GM18867 (cell line): ENCODE results near the gene FBL.
"Not testable (repeated sequence)": the region's sequence is repeated elsewhere in the genome, so short reads cannot be mapped to it uniquely, and the experiment has no call there.

ENCODE experiments used
- ATAC-seq: cut with Tn5 transposase; IDR thresholded peaks from one replicate; pipeline ENCODE4 v1.9.1; 2021; ENCODE audit warnings: mild to moderate bottlenecking, moderate library complexity; ENCODE audit not compliant: unreplicated experiment

FBL gene

GRCh38 chr19:39845933-39846677 lies at the start of gene FBL:
Gene FBL, minus strand, starts transcription at chr19:39846379. Its CDS starts 79 bp downstream, at chr19:39846300.
- peak; percentile 74 for ATAC-seq

DNA sequence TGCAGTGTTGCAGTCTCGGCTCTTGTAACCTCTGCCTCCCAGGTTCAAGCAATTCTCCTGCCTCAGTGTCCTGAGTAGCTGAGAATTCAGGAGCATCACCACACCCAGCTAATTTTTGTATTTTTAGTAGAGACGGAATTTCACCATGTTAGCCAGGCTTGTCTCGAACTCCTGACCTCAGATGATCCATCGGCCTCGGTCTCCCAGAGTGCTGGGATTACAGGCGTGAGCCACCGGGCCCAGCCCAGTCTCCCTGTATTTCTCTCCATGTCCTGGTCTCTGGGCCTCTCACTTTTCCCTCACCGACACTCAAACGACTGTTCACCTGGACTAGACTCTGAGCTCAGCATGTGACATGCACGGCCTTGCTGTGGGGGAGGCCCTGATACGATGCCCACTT lies 48.9 kb upstream of the FBL start:
- ATAC-seq: not testable (repeated sequence)

DNA sequence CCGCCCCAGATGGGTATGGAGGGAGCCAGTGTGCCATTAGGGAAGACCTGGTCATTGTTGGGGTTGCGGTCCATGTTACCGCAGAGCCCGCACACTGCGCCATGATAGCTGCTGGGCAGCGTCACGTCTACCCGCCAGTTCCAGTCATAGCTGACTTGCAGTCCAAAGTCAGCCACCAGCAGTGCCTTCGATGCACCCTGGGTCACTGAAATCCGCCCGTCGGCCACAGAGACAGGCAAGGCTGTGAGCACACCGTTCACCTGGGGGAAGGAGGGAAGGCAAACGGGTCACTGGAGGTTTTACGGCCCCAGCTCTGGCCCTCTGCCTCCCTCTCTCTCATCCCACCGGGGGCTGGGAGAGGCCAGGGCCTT lies 48.0 kb upstream of the FBL start:
- ATAC-seq: not testable (repeated sequence)

DNA sequence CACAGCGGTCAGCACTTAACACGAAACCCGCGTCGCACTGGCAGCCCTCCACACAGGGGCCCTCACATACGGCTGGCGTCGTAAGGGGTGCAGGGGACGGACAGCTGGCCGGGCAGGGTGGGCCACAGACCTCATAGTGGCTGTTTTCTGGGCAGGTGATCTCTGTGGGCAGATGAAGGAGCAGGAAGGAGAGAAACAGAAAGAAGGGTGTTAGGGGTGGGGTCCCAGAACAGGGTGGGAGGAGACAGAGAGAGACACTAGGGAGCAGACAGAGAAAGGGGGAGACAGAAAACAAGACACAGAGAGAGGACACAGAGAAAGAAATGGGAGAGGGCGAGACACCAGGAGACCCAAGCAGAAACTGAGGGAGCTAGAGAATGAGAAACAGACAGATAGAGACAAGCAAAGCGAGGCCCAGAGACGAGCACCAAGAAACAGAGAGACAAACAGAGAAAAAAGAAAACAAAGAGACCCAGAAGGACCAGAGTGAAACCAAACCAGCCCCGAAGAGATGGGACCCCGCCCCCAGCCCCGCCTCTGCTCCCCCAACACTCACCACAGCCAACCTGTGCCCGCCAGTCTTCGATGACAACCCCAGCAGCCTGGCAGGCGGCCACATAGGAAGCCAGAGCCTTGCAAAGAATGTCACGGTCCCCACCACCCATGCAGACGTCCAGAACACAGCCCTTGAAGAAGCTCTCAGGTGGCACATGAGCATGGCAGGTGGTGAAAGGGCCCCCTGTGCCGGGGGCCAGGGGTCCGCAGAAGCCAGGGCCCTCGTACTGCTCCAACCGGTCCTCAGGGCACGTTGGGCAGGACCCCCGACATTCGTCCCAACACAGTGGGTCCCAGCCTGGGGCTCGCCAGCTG lies 47.4 kb upstream of the FBL start:
- not testable (repeated sequence) for ATAC-seq

GRCh38 chr19:39892506-39892902 lies 46.3 kb upstream of the FBL start:
- ATAC-seq: not testable (repeated sequence)

DNA sequence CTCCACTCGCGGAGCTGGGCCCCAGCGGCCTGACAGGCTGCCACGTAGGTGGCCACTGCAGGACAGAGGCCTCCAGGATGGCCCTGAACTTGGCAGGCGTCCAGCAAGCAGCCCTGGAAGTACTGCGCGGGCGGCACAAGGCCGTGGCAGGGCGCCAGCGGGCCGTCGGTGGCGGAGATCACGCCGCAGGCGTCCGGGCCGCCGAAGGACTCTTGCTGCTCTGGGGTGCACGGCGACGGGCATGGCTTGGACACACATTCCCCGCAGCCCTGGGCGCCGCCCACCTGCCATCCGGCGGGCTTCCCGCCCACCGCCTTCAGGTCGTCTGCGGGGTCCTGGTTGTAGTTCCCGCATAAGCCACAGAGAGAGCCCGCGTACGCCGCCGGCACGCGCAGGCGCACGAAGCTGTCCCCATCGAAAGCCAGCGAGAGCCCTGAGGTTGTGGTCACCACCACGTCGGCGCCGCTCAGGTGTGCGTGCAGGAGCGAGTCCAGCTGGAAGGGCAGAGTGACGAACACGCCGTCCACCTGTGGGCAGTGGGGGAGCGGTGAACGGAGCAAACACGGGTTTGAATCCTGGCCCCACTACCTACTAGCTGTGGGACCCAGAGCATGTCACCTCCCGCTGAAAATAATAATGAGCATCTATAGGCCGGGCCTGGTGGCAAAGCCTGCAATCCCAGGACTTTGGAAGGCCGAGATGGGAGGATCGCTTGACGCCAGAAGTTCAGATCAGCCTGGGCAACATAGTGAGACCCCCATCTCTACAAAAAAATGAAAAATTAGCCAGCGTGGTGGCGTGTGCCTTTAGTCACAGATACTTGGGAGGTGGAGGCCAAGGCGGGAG lies 45.7 kb upstream of the FBL start:
- ATAC-seq: not testable (repeated sequence)

DNA sequence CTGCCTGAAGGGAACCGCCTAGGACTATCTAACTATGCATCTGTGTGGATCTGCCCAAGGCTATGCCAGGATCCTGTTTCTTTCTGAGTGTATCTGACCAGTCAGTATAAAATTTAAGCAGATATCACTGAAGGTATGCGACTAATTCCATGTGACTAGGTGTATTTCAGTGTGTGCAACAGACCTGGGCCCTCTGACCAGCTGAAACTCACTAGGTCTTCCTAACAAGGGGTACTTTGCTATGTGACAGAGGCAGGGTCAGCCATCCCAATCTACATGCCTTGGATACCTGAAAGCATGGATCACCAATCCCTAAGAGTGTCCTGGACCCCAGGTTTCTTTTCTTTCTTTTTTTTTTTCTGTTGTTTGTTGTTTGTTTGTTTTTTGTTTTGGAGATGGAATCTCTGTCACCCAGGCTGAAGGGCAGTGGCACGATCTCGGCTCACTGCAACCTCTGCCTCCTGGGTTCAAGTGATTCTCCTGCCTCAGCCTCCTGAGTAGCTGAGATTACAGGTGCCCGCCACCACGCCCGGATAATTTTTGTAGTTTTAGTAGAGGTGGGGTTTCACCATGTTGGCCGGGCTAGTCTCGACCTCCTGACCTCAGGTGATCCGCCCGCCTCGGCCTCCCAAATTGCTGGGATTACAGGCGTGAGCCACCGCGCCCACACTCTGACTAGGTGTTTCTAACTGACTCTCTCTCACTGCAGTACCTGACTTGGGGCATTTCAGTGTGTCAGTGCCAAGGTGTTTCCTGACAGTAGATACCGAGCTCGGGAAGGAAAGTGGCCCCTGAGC lies 44.8 kb upstream of the FBL start:
- no peak for ATAC-seq

DNA sequence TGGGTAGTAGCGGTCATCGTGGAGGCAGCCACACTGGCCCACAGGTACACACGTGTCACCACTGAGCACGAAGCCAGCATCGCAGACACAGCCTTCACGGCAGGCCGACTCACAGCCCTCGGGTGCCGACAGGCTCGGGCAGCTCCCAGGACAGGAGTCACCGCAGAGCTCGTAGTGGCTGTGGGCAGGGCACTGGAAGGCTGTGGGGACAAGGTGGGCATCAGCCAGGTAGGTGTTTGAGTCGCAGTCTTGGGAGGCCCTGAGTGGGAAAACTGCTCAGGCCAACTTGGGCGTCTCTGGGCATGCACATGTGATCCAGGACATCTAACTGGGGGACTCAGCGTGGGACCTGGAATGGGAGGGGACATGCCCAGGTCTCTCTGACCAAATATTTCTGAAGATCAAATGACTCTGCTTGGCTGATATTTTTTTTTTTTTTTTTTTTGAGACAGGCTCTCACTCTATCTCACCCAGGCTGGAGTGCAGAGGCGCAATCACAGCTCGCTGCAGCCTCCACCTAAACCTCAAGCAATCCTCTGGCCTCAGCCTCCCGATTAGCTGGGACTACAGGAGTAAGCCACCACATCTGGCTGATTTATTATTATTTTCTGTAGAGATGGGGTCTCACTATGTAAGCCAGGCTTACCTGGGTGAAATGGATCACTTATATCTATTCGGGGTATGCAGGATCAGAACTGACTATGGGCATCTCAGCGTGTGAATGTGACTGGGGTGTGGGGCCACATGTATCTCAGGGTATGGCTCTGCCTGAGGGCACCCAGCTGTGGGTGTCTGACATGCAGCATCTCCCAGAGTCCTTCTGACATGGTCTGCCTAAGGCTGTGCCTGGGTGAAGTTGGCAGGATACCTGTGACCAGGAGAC lies 43.9 kb upstream of the FBL start:
- not testable (repeated sequence) for ATAC-seq

GRCh38 chr19:39887456-39887951 lies 41.3 kb upstream of the FBL start:
- not testable (repeated sequence) for ATAC-seq

DNA sequence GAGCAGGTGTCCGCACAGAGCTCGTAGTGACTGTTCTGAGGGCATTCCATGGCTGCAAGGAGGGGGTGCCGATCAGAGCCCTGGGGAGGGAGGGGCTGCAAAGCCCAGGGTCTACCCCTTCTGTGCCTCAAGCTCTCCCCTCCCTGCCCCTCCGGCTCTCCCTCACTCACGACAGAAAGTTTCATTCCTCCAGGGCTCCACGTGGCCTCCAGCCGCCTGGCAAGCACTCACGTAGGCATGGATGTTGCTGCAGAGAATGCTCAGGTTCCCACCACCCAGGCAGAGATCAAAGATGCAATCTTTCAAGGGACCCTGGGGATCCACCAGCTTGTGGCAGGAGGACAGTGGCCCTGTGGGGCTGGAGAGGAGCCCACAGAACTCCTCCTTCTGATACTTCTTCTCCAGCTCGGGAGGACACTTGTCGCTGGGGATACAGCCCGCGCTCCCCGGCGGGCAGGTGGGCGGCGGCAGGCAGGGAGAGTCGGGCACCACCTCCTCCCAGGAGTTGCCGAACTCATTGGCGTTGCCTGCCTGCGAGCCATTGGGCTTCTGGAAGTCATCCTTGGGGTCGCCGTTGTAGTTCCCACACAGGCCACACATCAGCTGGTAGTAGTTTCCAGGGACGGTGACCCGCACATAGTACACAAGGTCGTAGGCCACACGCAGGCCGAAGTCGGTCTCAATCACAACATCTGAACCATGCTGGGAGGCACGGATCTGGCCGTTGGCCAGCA lies 39.8 kb upstream of the FBL start:
- not testable (repeated sequence) for ATAC-seq

GRCh38 chr19:39884721-39885120 lies 38.5 kb upstream of the FBL start:
- ATAC-seq: not testable (repeated sequence)

GRCh38 chr19:39882645-39883044 lies 36.5 kb upstream of the FBL start:
- ATAC-seq: not testable (repeated sequence)

- ATAC-seq: not testable (repeated sequence)
These were observed 35.4 kb upstream of the FBL start for GRCh38 chr19:39881495-39882110.

DNA sequence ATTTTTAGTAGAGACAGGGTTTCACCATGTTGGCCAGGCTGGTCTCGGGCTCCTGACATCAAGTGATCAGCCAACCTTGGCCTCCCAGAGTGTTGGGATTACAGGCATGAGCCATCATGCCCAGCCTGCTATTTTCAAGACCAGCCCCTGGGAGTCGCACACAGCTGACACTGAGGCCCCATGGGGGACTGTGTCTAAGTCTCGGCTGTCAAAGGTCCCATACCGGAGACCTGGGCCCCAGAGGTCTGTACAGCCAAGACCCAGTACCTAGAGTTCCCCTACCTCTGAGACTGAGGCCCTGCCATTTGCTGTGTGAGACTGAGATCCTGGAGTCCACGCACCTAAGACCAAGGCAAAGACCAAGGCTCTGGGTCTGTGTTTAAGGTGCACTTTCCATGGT lies 34.1 kb upstream of the FBL start:
- not testable (repeated sequence) for ATAC-seq

DNA sequence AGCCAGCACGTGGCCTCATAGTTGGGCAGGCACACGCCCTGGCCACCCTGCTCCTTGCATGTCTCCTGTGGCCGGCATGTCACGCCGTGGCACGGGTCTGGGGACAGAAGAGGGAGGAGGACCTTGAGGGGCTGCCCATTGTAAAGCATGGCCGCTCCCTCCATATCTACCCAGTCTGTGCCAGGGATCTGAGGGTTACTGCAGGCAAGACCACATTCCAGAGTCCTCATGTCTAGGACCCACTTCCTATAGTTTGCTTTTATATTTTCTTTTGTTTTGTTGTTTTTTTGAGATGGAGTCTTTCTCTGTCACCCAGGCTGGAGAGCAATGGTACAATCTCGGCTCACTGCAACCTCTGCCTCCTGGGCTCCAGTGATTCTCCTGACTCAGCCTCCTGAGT lies 33.6 kb upstream of the FBL start:
- not testable (repeated sequence) for ATAC-seq

DNA sequence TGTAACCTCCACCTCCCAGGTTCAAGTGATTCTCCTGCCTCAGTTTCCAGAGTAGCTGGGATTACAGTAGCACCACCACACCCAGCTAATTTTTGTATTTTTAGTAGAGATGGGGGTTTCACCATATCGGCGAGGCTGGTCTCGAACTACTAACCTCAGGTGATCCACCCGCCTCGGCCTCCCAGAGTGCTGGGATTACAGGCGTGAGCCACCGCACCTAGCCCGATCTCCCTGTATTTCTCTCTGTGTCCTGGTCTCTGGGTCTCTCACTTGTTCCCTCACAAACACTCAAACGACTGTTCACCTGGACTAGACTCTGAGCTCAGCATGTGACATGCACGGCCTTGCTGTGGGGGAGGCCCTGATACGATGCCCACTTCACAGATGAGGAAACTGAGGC lies 32.7 kb upstream of the FBL start:
- not testable (repeated sequence) for ATAC-seq

- ATAC-seq: no peak
These were observed 32.2 kb upstream of the FBL start for GRCh38 chr19:39878398-39878797.

- ATAC-seq: not testable (repeated sequence)
These were observed 31.8 kb upstream of the FBL start for GRCh38 chr19:39877982-39878381.
